H9 (cell line): ENCODE measurements around the gene CUL2. TPM values are rescaled to one million over a fixed set of nuclear protein-coding genes. Genes with fewer than 3 reads are reported as not detected.

Experiments
- DNase-seq: peaks from one replicate; pipeline ENCODE4 v3.0.0-alpha.2; 2017
- H2AFZ ChIP-seq: one replicate; pipeline ENCODE4 v1.6.1; 2013; ENCODE audit warnings: mild to moderate bottlenecking, low read length, control low read depth, moderate library complexity
- H2AK5ac ChIP-seq: 2 replicates; pipeline ENCODE4 v1.6.1; 2013; ENCODE audit warnings: low read length, control low read depth, mixed read lengths; ENCODE audit not compliant: insufficient read length
- H2BK120ac ChIP-seq: one replicate; pipeline ENCODE4 v1.6.1; 2013; ENCODE audit warnings: low read depth, mild to moderate bottlenecking, low read length, control low read depth, inconsistent platforms; ENCODE audit not compliant: poor library complexity, severe bottlenecking
- H2BK12ac ChIP-seq: 2 replicates; pipeline ENCODE4 v1.6.1; 2013; ENCODE audit warnings: low read length, control low read depth, mixed read lengths, low read depth; ENCODE audit not compliant: insufficient read length
- H2BK15ac ChIP-seq: 2 replicates; pipeline ENCODE4 v1.6.1; 2013; ENCODE audit warnings: low read depth, low read length, control low read depth
- H2BK20ac ChIP-seq: one replicate; pipeline ENCODE4 v1.6.1; 2013; ENCODE audit warnings: low read depth, mild to moderate bottlenecking, low read length, control low read depth, inconsistent platforms; ENCODE audit not compliant: poor library complexity, severe bottlenecking
- H2BK5ac ChIP-seq: 2 replicates; pipeline ENCODE4 v1.6.1; 2013; ENCODE audit warnings: low read length, control low read depth, mixed read lengths; ENCODE audit not compliant: insufficient read length
- H3K14ac ChIP-seq: 2 replicates; pipeline ENCODE4 v1.6.1; 2013; ENCODE audit warnings: low read length, control low read depth; ENCODE audit not compliant: insufficient read depth
- H3K18ac ChIP-seq: 2 replicates; pipeline ENCODE4 v1.6.1; 2013; ENCODE audit warnings: low read depth, mild to moderate bottlenecking, mixed read lengths, low read length, control low read depth; ENCODE audit not compliant: insufficient read length
- H3K23ac ChIP-seq: 2 replicates; pipeline ENCODE4 v1.6.1; 2013; ENCODE audit warnings: low read length, control low read depth, mixed read lengths, low read depth; ENCODE audit not compliant: insufficient read length
- H3K23me2 ChIP-seq: 2 replicates; pipeline ENCODE4 v1.6.1; 2013; ENCODE audit warnings: low read depth, mild to moderate bottlenecking, mixed read lengths, low read length, control low read depth; ENCODE audit not compliant: insufficient read length, poor library complexity, severe bottlenecking
- H3K27ac ChIP-seq: 2 replicates; pipeline ENCODE4 v1.5.1; 2013; ENCODE audit warnings: low read length, control low read depth, mixed read lengths, low read depth; ENCODE audit not compliant: insufficient read length
- H3K27me3 ChIP-seq: 2 replicates; pipeline ENCODE4 v1.6.1; 2013; ENCODE audit warnings: low read length, control low read depth, inconsistent platforms; ENCODE audit not compliant: insufficient read depth
- H3K4ac ChIP-seq: 2 replicates; pipeline ENCODE4 v1.6.1; 2013; ENCODE audit warnings: low read depth, mild to moderate bottlenecking, control low read depth, inconsistent platforms, low read length, moderate library complexity
- H3K4me1 ChIP-seq: 2 replicates; pipeline ENCODE4 v1.6.1; 2013; ENCODE audit warnings: low read length, control low read depth, inconsistent platforms; ENCODE audit not compliant: insufficient read depth
- H3K4me2 ChIP-seq: 2 replicates; pipeline ENCODE4 v1.6.1; 2013; ENCODE audit warnings: low read length, control low read depth, mixed read lengths; ENCODE audit not compliant: insufficient read length, insufficient read depth
- H3K56ac ChIP-seq: 2 replicates; pipeline ENCODE4 v1.6.1; 2013; ENCODE audit warnings: low read depth, mild to moderate bottlenecking, mixed read lengths, low read length, control low read depth; ENCODE audit not compliant: insufficient read length
- H3K79me1 ChIP-seq: 2 replicates; pipeline ENCODE4 v1.6.1; 2013; ENCODE audit warnings: low read depth, mild to moderate bottlenecking, moderate library complexity, low read length, control low read depth, inconsistent platforms; ENCODE audit not compliant: insufficient read depth, poor library complexity, severe bottlenecking
- H3K79me2 ChIP-seq: 2 replicates; pipeline ENCODE4 v1.6.1; 2013; ENCODE audit warnings: low read length, control low read depth, inconsistent platforms; ENCODE audit not compliant: insufficient read depth
- H3K9ac ChIP-seq: 2 replicates; pipeline ENCODE4 v1.6.1; 2013; ENCODE audit warnings: low read length, control low read depth, mixed read lengths; ENCODE audit not compliant: insufficient read length; ENCODE audit errors: extremely low read depth
- H3K9me3 ChIP-seq: one replicate; pipeline ENCODE4 v1.6.1; 2013; ENCODE audit warnings: low read depth, low read length, inconsistent platforms; ENCODE audit not compliant: control insufficient read depth
- H3T11ph ChIP-seq: one replicate; pipeline ENCODE4 v1.6.1; 2013; ENCODE audit warnings: mild to moderate bottlenecking, low read length, control low read depth, inconsistent platforms
- H4K20me1 ChIP-seq: one replicate; pipeline ENCODE4 v1.6.1; 2013; ENCODE audit not compliant: control insufficient read depth, insufficient read length, insufficient read depth
- H4K5ac ChIP-seq: 2 replicates; pipeline ENCODE4 v1.6.1; 2013; ENCODE audit warnings: low read depth, mild to moderate bottlenecking, mixed read lengths, low read length, control low read depth; ENCODE audit not compliant: insufficient read length
- H4K8ac ChIP-seq: replicated peaks from 2 replicates; pipeline ENCODE4 v1.6.1; 2013; ENCODE audit warnings: low read length, control low read depth, mixed read lengths, low read depth; ENCODE audit not compliant: insufficient read length
- H4K91ac ChIP-seq: 2 replicates; pipeline ENCODE4 v1.6.1; 2013; ENCODE audit warnings: low read depth, mild to moderate bottlenecking, moderate library complexity, mixed read lengths, low read length, control low read depth; ENCODE audit not compliant: insufficient read length
- H3K27ac Mint-ChIP-seq, 3 experiments: 2 replicates in 2 of 3; 3 replicates in 1 of 3; pipeline ENCODE4 v1.8.0; 2020 to 2021; ENCODE audit warnings: mixed read lengths in 3 of 3, mild to moderate bottlenecking in 1 of 3, moderate library complexity in 1 of 3
- H3K27me3 Mint-ChIP-seq: 2 replicates; pipeline ENCODE4 v1.8.0; 2021; ENCODE audit warnings: low read depth, mild to moderate bottlenecking, moderate library complexity, mixed read lengths
- H3K36me3 Mint-ChIP-seq, 3 experiments: 2 replicates in 2 of 3; 3 replicates in 1 of 3; pipeline ENCODE4 v1.8.0; 2020 to 2021; ENCODE audit warnings: low read depth in 3 of 3, mixed read lengths in 3 of 3; ENCODE audit not compliant: insufficient read depth in 1 of 3
- H3K4me1 Mint-ChIP-seq, 2 experiments: 2 replicates each; pipeline ENCODE4 v1.8.0; 2020; ENCODE audit warnings: mixed read lengths in 2 of 2
- H3K4me3 Mint-ChIP-seq, 2 experiments: 2 replicates in 1 of 2; 3 replicates in 1 of 2; pipeline ENCODE4 v1.8.0; 2020 to 2021; ENCODE audit warnings: mild to moderate bottlenecking in 2 of 2, mixed read lengths in 2 of 2, moderate library complexity in 1 of 2
- H3K9me3 Mint-ChIP-seq, 2 experiments: 2 replicates in 1 of 2; 3 replicates in 1 of 2; pipeline ENCODE4 v1.8.0; 2020; ENCODE audit warnings: mild to moderate bottlenecking in 2 of 2, mixed read lengths in 2 of 2, moderate library complexity in 1 of 2
- WGBS: extraction: QIAGEN DNeasy Blood & Tissue Kit; methylation state at CpG from one replicate; pipeline ENCODE4 v1.1.7; 2013; ENCODE audit warnings: missing lambda C conversion rate, low lambda C conversion rate, mixed read lengths; ENCODE audit not compliant: insufficient read length; ENCODE audit errors: extremely low coverage; 5-methylcytosine and 5-hydroxymethylcytosine counted together
- total RNA-seq: library from RNA; stranded (reverse); gene quantifications from 2 replicates; pipeline ENCODE4 v1.2.1, GENCODE V29; 2021
- TF ChIP-seq, protein P1 (sequence below): fragments of 200-600 bp; sonication (generic); conservative IDR thresholded peaks from 3 replicates; pipeline ENCODE4 v1.8.0; 2021; ENCODE audit warnings: antibody characterized with exemption, mild to moderate bottlenecking

CUL2 gene
- total RNA-seq, 1 experiment from 2014 or later: 43.3 TPM

DNA sequence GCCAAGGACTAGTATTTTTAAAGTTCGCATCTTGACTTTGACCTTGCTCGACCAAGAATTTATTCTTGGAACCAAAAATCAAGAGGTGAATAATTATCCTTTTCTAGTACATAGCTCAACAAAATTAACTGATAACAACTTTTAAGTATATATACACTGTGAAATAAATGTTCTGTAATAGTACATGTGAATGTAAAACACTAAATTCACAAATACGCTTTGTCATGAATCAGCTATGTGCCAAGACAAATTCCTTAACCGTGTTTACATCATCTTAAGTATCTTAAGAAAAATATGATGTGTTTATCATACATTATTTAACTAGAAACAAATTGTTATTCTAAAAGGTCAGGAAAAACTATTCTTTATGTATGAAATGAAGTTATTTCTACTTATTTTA, 83.3 kb downstream of the CUL2 start:
- WGBS: no CpG with 5 or more reads among the region's 4 CpGs
- no peak overlapping the region for H2BK120ac ChIP-seq
- peaks cover 15 to 22% of the 10 kb centered on the region in 2 experiments for H3K4me1 Mint-ChIP-seq

More for the DNA sequence above, 83.3 kb downstream of the CUL2 start:
- no peak overlapping the region for H3K4ac ChIP-seq
- no peaks in the 10 kb centered on the region for H3K79me2 ChIP-seq
- H4K8ac ChIP-seq: no peak overlapping the region
- no peak overlapping the region for H2AFZ ChIP-seq
- Mint-ChIP-seq H3K27me3 (no peaks in the 10 kb centered on the region), H3K36me3 (peaks cover 5 to 19% (median 15%) of the 10 kb centered on the region in 3 experiments; a peak in 5 of 7 replicates), H3K27ac (no peak overlapping the region), H3K4me3 (no peak overlapping the region), H3K9me3 (no peaks in the 10 kb centered on the region)
- no peak overlapping the region for H3K27ac ChIP-seq
- no peaks in the 10 kb centered on the region for H4K20me1 ChIP-seq
- H2AK5ac ChIP-seq: no peak overlapping the region
- H3K18ac ChIP-seq: no peak overlapping the region
- H3K23me2 ChIP-seq: no peaks in the 10 kb centered on the region
- H3K56ac ChIP-seq: no peak overlapping the region
- no peaks in the 10 kb centered on the region; the same call in 1 of the 2 replicates for H3K4me1 ChIP-seq
- no peaks in the 10 kb centered on the region for H3K27me3 ChIP-seq
- no peak overlapping the region for H3K9ac ChIP-seq
- H3K9me3 ChIP-seq: no peaks in the 10 kb centered on the region
- H2BK5ac ChIP-seq: no peak overlapping the region
- no peak overlapping the region for H4K91ac ChIP-seq
- no peak overlapping the region for H2BK12ac ChIP-seq
- H3K14ac ChIP-seq: no peak overlapping the region
- H3K79me1 ChIP-seq: no peaks in the 10 kb centered on the region
- no peak overlapping the region for H2BK20ac ChIP-seq
- no peak overlapping the region for H3T11ph ChIP-seq
- H3K4me2 ChIP-seq: no peak overlapping the region
- H3K23ac ChIP-seq: no peak overlapping the region
- no peak overlapping the region for H2BK15ac ChIP-seq
- TF ChIP-seq, protein P1, sequence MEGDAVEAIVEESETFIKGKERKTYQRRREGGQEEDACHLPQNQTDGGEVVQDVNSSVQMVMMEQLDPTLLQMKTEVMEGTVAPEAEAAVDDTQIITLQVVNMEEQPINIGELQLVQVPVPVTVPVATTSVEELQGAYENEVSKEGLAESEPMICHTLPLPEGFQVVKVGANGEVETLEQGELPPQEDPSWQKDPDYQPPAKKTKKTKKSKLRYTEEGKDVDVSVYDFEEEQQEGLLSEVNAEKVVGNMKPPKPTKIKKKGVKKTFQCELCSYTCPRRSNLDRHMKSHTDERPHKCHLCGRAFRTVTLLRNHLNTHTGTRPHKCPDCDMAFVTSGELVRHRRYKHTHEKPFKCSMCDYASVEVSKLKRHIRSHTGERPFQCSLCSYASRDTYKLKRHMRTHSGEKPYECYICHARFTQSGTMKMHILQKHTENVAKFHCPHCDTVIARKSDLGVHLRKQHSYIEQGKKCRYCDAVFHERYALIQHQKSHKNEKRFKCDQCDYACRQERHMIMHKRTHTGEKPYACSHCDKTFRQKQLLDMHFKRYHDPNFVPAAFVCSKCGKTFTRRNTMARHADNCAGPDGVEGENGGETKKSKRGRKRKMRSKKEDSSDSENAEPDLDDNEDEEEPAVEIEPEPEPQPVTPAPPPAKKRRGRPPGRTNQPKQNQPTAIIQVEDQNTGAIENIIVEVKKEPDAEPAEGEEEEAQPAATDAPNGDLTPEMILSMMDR: no peak
- H4K5ac ChIP-seq: no peak overlapping the region
- DNase-seq: no peak
